Activated naive CD8-positive, alpha-beta T cell (primary cell): Measurements from ENCODE around the gene TMSB10.
"Not testable (repeated sequence)": the region's sequence is repeated elsewhere in the genome, so short reads cannot be mapped to it uniquely, and the experiment has no call there.

Experiments used
- H3K27ac Mint-ChIP-seq: one replicate; pipeline ENCODE4 v1.8.0; 2021; ENCODE audit warnings: mixed read lengths
- H3K27me3 Mint-ChIP-seq: one replicate; pipeline ENCODE4 v1.8.0; 2021; ENCODE audit warnings: mixed read lengths
- H3K36me3 Mint-ChIP-seq: one replicate; pipeline ENCODE4 v1.8.0; 2021; ENCODE audit warnings: mixed read lengths
- H3K4me1 Mint-ChIP-seq: one replicate; pipeline ENCODE4 v1.8.0; 2021; ENCODE audit warnings: low read depth, mixed read lengths
- H3K4me3 Mint-ChIP-seq: one replicate; pipeline ENCODE4 v1.8.0; 2021; ENCODE audit warnings: mild to moderate bottlenecking, mixed read lengths
- H3K9me3 Mint-ChIP-seq: one replicate; pipeline ENCODE4 v1.8.0; 2021; ENCODE audit warnings: low read depth, mixed read lengths

The TMSB10 gene

DNA sequence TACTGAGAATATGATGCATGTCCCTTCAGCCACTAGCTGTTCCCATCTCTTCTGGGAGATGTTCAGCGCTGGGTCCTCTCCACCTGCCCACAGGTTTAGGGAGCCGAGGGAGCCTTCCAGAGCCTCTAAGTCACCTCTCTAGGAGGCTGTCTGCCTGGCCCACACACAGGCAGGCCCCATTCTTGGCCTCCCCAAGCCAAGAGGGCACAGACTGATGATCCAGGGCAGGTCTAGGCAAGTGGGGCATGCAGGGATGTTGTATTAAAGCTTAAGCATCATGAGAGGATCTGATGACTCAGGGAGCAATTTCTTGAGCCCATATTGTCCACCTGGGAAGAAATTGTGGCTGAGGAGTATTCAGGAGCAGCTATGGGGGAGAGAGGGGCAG, 19.9 kb downstream of the TMSB10 start:
- H3K36me3 Mint-ChIP-seq = no peaks in the 10 kb centered on the region
- no peaks in the 10 kb centered on the region for H3K9me3 Mint-ChIP-seq
- peaks cover 47% of the 10 kb centered on the region for H3K4me1 Mint-ChIP-seq
- peak overlapping the region; percentile 95 for H3K27ac Mint-ChIP-seq
- H3K27me3 Mint-ChIP-seq = no peaks in the 10 kb centered on the region
- peak overlapping the region; percentile 98 for H3K4me3 Mint-ChIP-seq

DNA sequence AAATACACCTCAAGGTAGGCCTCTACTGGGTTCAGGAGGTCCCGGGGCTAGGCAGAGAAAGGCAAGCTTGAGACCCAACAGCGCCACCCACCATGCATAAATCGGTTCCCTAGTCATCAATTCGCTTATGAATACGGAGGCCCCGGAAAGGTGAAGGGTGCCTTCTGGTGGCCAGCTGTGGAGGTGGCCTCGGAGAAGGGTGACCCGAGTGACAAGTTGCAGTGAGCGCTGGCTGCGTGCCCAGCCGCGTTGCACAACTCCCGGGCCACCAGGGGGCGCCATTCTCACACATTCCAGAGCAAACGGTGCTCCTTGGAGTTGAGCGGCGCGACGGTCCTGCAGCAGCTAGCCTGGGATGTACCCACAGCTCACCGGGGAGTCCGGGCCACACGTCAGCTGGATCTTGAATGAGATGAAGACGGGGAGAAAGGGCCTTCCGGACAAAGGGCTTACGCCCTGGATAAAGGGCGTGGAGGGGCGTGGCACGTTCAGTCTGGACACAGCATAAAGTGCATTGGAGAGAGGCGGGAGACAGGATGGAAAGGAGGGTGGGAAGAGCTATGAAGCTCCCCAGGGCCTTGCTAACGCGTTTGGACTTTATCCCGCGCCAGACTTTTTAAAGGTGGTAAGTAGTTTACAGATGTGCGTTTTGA, 20.4 kb downstream of the TMSB10 start:
- H3K27me3 Mint-ChIP-seq = no peaks in the 10 kb centered on the region
- H3K4me1 Mint-ChIP-seq = peaks cover 45% of the 10 kb centered on the region
- no peaks in the 10 kb centered on the region for H3K9me3 Mint-ChIP-seq

DNA sequence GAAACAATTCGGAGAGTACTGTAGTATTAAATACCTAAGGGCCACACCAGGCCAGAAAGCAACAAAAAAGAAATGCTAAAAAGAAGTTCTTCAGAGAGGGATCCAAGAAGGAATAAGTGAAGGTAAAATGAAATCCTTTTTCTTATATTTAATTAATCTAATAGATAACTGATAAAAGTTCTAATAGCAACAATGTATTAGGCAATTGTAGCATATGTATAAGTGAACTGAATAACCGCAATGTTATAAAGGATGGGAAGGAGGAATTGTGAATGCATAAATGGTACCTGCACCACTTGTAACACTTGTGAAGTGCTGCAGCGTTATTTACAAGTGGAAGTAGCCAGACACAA, 21.8 kb downstream of the TMSB10 start:
- Mint-ChIP-seq H3K9me3 (no peaks in the 10 kb centered on the region), H3K4me1 (peaks cover 50% of the 10 kb centered on the region), H3K4me3 (peak overlapping the region; percentile 98), H3K27me3 (no peaks in the 10 kb centered on the region), H3K36me3 (no peaks in the 10 kb centered on the region), H3K27ac (peak overlapping the region; percentile 95)

More for the DNA sequence above, 20.4 kb downstream of the TMSB10 start:
- peak overlapping the region; percentile 98 for H3K4me3 Mint-ChIP-seq
- no peaks in the 10 kb centered on the region for H3K36me3 Mint-ChIP-seq
- peak overlapping the region; percentile 95 for H3K27ac Mint-ChIP-seq

DNA sequence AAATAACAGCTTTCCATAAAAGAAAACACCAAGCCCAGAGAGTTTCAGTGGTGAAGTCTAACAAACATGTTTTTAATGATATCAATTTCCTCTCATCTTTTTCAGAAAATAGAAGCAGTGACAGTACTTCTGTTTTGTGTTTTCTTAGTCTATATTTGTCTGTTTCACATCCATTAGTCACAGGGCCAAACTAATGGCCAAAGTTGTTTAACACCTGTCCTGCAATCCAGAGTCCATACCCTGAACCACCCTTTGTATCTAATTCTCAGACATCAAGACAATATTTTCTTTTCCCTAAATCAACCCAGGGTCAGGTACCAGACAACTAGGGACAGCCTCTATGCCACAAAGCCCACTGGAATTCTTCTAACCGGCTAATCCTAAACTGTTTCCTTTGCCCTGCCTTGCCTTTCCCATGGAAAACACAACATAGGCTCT, 25.9 kb downstream of the TMSB10 start:
- Mint-ChIP-seq H3K36me3 (no peaks in the 10 kb centered on the region), H3K4me1 (peaks cover 40% of the 10 kb centered on the region), H3K9me3 (no peaks in the 10 kb centered on the region), H3K27me3 (no peaks in the 10 kb centered on the region), H3K4me3 (peak overlapping the region; percentile 6), H3K27ac (peak overlapping the region; percentile 64)

DNA sequence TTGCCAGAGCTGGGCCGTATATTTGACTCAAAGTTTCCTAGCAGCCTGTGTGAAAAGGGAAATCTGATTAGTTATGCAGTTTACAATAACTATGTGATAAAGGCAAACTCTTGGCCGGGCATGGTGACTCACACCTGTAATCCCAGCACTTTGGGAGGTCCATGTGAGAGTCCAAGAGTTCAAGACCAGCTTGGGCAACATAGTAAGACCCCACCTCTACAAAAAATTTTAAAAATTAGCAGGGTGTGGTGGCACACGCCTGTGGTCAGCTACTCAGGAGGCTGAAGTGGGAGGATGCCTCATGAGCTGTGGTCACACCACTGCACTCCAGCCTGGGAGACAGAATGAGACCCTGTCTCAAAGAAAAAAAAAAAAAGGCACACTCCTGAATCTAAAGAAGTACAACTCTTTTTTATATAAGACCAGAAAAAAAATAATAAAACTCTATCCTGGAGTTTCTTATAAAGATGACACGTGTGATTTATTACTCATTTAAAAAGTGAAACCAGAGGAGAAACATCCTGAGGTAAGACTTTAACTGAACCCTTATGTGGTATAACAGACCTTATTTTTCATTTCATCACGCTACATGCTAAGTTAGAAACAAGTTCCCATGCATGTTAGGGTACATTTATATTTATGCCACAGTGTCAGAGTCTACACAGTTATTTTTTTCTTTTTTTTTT, 32.9 kb downstream of the TMSB10 start:
- Mint-ChIP-seq H3K9me3 (no peaks in the 10 kb centered on the region), H3K4me3 (peak overlapping the region; percentile 49), H3K27me3 (no peaks in the 10 kb centered on the region), H3K36me3 (peaks cover 5% of the 10 kb centered on the region), H3K27ac (peak overlapping the region; percentile 100), H3K4me1 (peaks cover 60% of the 10 kb centered on the region)

DNA sequence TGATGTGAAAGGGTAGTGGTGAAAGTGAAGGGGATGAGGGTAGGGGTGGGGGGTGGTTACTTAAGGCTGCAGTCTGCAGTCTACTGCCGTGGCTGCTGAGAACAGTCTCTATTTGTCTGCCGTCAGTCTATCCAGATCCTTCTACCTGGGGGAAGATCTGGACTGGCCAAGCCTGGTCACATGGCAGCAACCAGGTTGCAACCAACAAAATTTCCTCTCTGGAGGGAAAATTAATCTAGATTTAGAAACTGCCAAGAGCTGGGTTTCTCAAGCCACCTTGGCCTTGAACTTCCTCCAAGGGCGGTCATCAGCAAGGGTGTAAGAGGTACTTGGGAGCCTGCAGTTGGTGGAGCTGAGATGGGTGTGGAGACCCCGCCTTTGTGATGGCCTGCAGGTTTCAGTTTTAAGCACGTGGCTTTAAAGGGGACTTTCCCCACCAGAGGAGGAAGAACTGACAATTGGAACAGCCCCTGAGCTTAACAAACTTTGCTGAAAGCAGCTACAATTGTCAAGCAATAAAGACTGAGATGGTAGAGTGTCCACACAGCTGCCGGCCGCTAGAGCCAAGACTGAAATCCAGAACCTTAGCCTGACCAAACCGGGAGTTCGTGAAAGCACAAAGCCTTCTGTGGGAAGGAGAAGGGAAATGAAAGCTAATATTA, 34.1 kb downstream of the TMSB10 start:
- Mint-ChIP-seq H3K27me3 (no peaks in the 10 kb centered on the region), H3K27ac (peak overlapping the region; percentile 100), H3K4me1 (peaks cover 62% of the 10 kb centered on the region), H3K9me3 (no peaks in the 10 kb centered on the region), H3K4me3 (peak overlapping the region; percentile 83), H3K36me3 (peaks cover 5% of the 10 kb centered on the region)

DNA sequence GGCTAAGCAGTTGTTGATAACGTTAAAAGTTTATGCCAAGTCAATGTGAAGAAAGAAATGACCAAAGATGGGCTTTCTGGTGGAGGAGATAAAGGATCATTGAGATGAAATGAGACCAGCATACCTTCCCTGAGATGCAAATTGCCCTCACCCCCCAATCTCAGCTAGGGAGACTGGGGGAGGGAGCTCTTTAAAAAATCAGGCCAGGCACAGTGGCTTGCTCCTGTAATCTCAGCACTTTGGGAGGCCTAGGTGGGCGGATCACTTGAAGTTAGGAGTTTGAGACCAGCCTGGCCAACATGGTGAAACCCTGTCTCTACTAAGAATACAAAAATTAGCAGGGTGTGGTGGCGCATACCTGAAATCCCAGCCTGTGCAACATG, 34.6 kb downstream of the TMSB10 start:
- Mint-ChIP-seq H3K4me1 (peaks cover 67% of the 10 kb centered on the region), H3K9me3 (no peaks in the 10 kb centered on the region), H3K27ac (peak overlapping the region; percentile 100), H3K36me3 (peaks cover 6% of the 10 kb centered on the region), H3K4me3 (peak overlapping the region; percentile 83), H3K27me3 (no peaks in the 10 kb centered on the region)

DNA sequence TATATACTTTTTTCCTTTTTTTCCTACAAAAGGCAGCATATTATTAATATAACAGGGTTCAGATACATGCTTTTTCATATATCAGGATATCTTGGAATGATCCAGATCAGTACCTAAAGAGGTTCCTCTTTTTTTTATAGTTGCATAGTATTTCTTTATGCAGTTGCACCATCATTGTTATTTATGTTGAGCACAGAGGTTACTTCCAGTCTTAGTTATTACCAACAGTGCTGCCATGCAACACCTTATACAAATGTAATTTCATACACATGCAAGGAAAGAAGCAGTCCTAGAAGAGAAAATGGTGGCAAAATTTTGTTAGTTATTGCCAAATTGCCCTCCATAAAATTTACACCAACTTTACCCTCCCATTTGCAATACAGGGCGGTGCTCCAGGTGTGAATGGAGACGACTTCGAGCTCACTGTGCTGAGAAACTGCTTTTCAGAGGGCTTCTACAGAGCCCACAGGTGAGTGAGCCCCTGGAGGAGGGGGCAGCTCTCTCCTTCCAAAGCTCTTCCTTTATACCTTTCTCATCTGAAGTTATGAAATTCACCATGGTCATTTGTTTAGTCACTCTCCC, 35.5 kb downstream of the TMSB10 start:
- Mint-ChIP-seq H3K36me3 (peaks cover 7% of the 10 kb centered on the region), H3K27me3 (no peaks in the 10 kb centered on the region), H3K27ac (peak overlapping the region; percentile 41), H3K4me1 (peaks cover 71% of the 10 kb centered on the region), H3K4me3 (no peak overlapping the region), H3K9me3 (no peaks in the 10 kb centered on the region)

DNA sequence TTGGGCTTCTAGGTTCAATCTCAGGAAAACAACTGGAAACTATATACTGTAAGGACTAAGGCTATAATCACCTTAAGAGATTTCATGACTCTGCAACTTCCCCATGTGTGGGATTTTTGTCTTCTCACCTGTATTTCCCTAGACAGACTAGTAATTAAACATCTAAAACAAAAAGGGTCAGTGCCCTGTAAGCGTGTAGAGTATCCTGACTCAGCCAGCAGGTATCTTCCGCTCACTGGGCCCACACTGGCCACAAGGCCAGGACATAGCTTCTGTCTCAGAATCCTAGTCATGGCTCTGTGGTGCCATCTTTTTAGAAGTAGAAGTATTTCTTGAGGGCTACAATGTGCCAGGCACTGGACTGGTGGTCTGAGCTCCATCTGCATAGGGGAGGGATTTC, 36.7 kb downstream of the TMSB10 start:
- Mint-ChIP-seq H3K9me3 (no peaks in the 10 kb centered on the region), H3K27me3 (no peaks in the 10 kb centered on the region), H3K27ac (no peak overlapping the region), H3K4me3 (no peak overlapping the region), H3K36me3 (peaks cover 7% of the 10 kb centered on the region), H3K4me1 (peaks cover 71% of the 10 kb centered on the region)

DNA sequence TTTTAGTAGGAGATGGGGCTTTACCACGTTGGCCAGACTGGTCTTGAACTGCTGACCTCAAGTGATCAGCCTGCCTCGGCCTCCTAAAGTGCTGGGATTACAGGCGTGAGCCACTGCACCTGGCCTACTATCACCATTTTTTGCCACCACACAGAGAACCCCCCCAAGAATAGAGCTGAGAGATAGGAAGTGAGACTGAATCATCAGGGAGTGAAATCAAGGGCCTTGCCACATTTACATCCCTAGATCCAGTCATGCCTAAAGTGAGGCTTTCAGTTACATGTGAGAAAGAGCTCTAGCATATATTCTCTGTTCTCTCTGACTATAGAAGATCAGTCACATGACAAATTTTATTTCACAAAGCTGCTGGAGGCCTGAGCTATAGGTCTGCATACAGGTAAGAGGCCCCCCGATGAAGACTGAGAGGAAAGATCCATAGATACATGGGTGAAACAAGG, 37.5 kb downstream of the TMSB10 start:
- peak overlapping the region; percentile 82 for H3K4me3 Mint-ChIP-seq
- H3K9me3 Mint-ChIP-seq = no peaks in the 10 kb centered on the region
- peak overlapping the region; percentile 96 for H3K27ac Mint-ChIP-seq
- H3K36me3 Mint-ChIP-seq = peaks cover 7% of the 10 kb centered on the region
- no peaks in the 10 kb centered on the region for H3K27me3 Mint-ChIP-seq
- peaks cover 68% of the 10 kb centered on the region for H3K4me1 Mint-ChIP-seq

DNA sequence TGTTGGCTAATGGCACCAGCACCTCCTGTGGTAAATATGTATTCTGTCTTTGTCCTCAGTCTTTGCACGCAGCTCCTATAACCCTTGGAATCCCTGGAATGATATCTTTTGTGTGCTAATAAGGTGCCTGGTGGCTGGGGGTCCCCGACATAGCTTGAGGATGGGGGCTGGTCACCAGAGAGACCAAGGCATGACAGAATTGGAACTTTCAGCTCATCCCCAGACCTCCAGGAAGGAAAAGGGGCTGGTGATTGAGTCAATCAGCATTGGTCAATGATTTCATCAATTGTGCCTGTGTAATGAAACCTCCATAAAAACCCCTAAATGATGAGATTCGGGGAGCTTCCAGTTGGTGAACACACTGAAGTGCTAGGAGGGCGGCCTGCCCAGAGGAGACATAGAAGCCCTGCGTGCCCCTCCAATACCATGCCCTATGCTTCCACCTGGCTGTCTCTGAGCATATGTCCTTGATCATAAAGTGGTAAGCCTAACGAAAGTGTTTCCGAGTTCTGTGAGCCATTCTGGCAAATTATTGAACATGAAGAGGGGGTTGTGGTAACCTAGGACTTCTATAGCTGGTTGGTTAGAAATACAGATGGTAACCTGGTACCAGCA, 38.9 kb downstream of the TMSB10 start:
- Mint-ChIP-seq H3K4me1 (peaks cover 55% of the 10 kb centered on the region), H3K27me3 (no peaks in the 10 kb centered on the region), H3K9me3 (no peaks in the 10 kb centered on the region), H3K27ac (peak overlapping the region; percentile 83), H3K4me3 (peak overlapping the region; percentile 33), H3K36me3 (peaks cover 7% of the 10 kb centered on the region)

DNA sequence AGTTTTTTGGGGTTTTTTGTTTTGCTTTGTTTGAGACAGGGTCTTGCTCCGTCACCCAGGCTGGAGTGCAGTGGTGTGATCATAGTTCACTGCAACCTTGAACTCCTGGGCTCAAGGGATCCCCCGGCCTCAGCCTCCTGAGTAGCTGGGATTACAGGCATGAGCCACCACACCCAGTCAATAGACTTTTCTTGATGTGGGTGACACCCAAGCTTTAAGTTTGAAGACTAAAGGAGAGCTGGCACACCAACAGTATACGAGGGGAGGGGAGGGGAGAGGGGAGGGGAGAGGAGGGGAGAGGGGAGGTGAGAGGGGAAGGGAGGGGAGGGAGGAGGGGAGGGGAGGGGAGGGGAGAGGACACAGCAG, 40.4 kb downstream of the TMSB10 start:
- Mint-ChIP-seq H3K4me3 (peak overlapping the region; percentile 44), H3K4me1 (peaks cover 43% of the 10 kb centered on the region), H3K27ac (peak overlapping the region; percentile 83)
- not testable (repeated sequence) for H3K9me3 Mint-ChIP-seq, H3K27me3 Mint-ChIP-seq, H3K36me3 Mint-ChIP-seq

DNA sequence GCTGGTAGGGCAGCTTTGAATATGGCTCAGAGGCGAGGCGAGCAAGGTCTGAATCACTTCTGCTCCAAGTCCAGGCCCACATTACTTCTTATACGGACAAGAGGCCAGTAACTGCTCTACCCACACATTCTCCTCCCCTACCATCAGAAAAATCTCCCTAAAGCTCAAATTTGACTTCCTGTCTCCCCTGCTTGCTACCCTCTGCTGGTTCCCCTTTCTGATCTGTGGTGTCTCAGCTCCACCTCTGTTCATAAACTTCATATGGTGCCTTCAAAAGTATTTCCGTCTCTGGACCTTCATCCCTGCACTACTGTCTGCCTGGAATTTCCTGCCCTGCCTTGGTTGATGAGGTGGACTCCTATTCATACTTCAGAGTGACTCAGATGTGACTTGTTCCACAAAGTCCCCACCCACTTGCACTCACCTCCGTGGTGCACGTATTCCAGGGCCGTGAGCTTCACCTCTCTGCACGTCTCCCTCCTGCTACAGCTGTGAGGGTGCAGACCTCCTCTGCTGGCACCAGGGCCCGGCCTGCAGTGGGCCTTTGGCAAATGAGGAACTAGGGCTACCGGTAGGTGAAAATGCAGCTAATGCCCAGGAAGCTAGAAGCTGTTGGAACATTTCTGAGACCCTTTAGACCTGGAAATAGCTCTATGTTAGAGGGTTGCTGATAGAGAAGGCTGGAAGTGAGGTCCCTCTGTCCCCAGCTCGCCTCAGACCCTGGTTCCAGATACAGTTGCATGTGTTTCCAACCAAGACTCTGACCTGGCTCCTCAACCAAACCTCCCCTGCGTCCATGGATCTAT, 41.0 kb downstream of the TMSB10 start:
- Mint-ChIP-seq H3K9me3 (no peaks in the 10 kb centered on the region), H3K27ac (peak overlapping the region; percentile 94), H3K36me3 (peaks cover 7% of the 10 kb centered on the region)

DNA sequence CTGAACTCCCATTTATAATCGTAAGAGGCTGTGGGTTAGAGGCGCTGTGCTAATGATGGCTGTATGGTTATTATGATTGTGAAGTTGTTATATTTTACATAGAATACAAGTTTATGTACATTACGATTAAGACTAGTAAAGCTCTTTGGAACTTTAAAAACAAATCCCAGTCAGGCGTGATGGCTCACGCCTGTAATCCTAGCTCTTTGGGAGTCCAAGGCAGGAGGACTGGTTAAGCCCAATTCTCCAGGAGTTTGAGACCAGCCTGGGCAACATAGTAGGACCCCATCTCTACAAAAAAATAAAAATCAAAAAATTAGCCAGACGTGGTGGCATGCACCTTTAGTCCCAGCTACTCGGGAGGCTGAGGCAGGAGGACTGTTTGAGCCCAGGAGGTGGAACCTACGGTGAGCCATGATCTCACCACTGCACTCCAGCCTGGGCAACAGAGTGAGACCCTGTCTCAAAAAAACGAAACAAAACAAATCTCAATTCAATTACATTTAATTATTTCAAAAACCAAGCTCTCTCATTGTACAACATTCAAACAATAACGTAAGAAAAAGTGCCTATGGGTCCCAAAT, 41.6 kb downstream of the TMSB10 start:
- peak overlapping the region; percentile 94 for H3K27ac Mint-ChIP-seq
- H3K36me3 Mint-ChIP-seq = peaks cover 7% of the 10 kb centered on the region
- no peaks in the 10 kb centered on the region for H3K27me3 Mint-ChIP-seq

More for the DNA sequence above, 41.0 kb downstream of the TMSB10 start:
- Mint-ChIP-seq H3K4me1 (peaks cover 39% of the 10 kb centered on the region), H3K4me3 (peak overlapping the region; percentile 75), H3K27me3 (no peaks in the 10 kb centered on the region)

More for the DNA sequence above, 41.6 kb downstream of the TMSB10 start:
- H3K4me3 Mint-ChIP-seq = peak overlapping the region; percentile 75
- peaks cover 39% of the 10 kb centered on the region for H3K4me1 Mint-ChIP-seq
- H3K9me3 Mint-ChIP-seq = no peaks in the 10 kb centered on the region
